Vagina (tissue), 2 donors: Measurements from ENCODE around the gene CYRIA. TPM values are rescaled to one million over a fixed set of nuclear protein-coding genes. Genes with fewer than 3 reads are reported as not detected.

Source experiments
- DNase-seq, 2 donors: peaks; one replicate each; pipeline ENCODE4 v3.0.0-alpha.2; 2017; ENCODE audit errors: extremely low spot score in 2 of 2
- H3K27ac ChIP-seq: fragments of 200-600 bp; sonication (generic); one replicate; pipeline ENCODE4 v1.5.1; 2019
- H3K27me3 ChIP-seq: fragments of 200-600 bp; sonication (generic); one replicate; pipeline ENCODE4 v1.5.1; 2019
- H3K36me3 ChIP-seq, 2 donors: fragments of 200-600 bp; sonication (generic); one replicate each; pipeline ENCODE4 v1.5.1; 2017 to 2019
- H3K4me1 ChIP-seq: fragments of 200-600 bp; sonication (generic); one replicate; pipeline ENCODE4 v1.5.1; 2019
- H3K4me3 ChIP-seq, 2 donors: fragments of 200-600 bp; sonication (generic); 1 replicate in 1 of 2; 2 replicates in 1 of 2; pipeline ENCODE4 v1.5.1; 2016 to 2019
- H3K9me3 ChIP-seq: fragments of 200-600 bp; sonication (generic); one replicate; pipeline ENCODE4 v1.5.1; 2019
- POLR2A ChIP-seq, 2 donors: fragments of 450-650 bp; IDR thresholded peaks; one replicate each; pipeline ENCODE4 v1.6.1; 2017; ENCODE audit warnings: antibody characterized with exemption in 2 of 2, mild to moderate bottlenecking in 2 of 2, moderate library complexity in 2 of 2
- POLR2AphosphoS5 ChIP-seq, 2 donors: sonication (generic); formaldehyde crosslinking; IDR thresholded peaks; one replicate each; pipeline ENCODE4 v1.9.0; 2017; ENCODE audit warnings: antibody characterized with exemption in 2 of 2, mild to moderate bottlenecking in 2 of 2, low read depth in 1 of 2; ENCODE audit not compliant: insufficient read depth in 1 of 2
- intact Hi-C: fragments of 100-400 bp; cut with DNase I; formaldehyde crosslinking; loops from one replicate; pipeline ENCODE4 v1.15.1; 2023
- total RNA-seq: library from RNA; depleted of rRNA; stranded (reverse); fragments of >200 nt; gene quantifications from one replicate; pipeline ENCODE4 v1.2.3, GENCODE V29; 2016
- TF ChIP-seq, protein P1 (sequence below), 3 experiments: fragments of 450-650 bp in 2 of 3; fragments of 200-600 bp in 1 of 3; sonication (generic) in 1 of 3; IDR thresholded peaks; one replicate each; pipeline ENCODE4 v1.5.1; 2017 to 2019; ENCODE audit warnings: antibody characterized with exemption in 3 of 3, mild to moderate bottlenecking in 2 of 3, moderate library complexity in 2 of 3

The CYRIA gene
- total RNA-seq, 1 donor from 2014 or later = 12.5 TPM

DNA sequence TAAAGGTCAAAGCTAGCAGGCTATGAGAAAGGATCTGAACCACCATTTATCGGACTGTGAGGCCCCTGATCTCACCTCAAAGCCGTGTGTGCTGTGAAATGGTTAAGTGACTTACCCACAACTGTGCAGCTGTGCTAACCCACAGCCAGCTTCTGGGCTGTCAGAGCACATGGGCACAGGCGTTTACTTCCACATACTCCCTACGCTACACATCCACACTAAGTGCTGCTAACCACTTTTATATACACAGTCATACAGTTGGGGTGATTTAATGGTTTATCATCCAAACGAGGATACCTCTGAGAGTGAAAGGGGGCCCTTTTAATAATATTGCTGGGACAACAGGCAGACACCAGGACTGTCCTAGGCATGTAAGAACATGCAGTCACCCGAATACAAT, 37.3 kb downstream of the CYRIA start:
- intact Hi-C loops = no loop called here
- H3K4me3 ChIP-seq = no peak overlapping the region

DNA sequence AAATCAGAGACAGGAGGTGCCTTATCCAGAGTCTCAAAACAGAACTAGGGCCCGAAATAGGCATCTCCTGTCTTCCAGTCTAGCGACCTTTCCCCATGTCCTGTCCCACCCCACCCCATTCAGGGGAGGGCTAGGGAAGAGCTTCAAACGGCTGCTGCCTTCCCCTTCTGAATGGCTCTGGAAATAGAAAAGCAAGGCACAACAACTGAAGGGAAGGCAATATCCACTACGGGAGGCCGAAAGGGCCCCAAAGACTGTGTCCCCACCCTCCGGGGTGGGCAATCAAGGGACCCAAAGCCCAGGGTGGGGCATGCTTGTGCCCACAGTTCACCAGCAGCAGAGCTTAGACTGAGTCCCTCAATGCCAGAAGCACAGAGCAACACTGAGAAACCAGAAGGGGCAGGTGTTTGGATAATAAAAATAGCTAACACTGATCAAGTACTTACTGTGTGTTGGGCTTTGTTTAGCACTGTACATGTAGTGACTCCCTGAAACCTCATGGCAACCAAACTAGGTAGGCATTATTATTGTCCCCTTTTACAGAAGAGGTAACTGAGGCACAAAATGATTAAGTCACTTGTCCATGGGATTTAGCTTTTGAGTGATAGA, 38.5 kb downstream of the CYRIA start:
- Histone ChIP-seq H3K36me3 (peaks cover 0 to 12% of the 10 kb centered on the region in 2 donors), H3K4me1 (peaks cover 77% of the 10 kb centered on the region), H3K27ac (peak overlapping the region; percentile 83), H3K27me3 (no peaks in the 10 kb centered on the region), H3K9me3 (no peaks in the 10 kb centered on the region), H3K4me3 (peak overlapping the region in 1 of 2 donors; percentile 23)
- TF ChIP-seq, protein P1, sequence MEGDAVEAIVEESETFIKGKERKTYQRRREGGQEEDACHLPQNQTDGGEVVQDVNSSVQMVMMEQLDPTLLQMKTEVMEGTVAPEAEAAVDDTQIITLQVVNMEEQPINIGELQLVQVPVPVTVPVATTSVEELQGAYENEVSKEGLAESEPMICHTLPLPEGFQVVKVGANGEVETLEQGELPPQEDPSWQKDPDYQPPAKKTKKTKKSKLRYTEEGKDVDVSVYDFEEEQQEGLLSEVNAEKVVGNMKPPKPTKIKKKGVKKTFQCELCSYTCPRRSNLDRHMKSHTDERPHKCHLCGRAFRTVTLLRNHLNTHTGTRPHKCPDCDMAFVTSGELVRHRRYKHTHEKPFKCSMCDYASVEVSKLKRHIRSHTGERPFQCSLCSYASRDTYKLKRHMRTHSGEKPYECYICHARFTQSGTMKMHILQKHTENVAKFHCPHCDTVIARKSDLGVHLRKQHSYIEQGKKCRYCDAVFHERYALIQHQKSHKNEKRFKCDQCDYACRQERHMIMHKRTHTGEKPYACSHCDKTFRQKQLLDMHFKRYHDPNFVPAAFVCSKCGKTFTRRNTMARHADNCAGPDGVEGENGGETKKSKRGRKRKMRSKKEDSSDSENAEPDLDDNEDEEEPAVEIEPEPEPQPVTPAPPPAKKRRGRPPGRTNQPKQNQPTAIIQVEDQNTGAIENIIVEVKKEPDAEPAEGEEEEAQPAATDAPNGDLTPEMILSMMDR (IDR thresholded peaks at IDR 0.05) = no peak
- TF ChIP-seq POLR2AphosphoS5 (IDR thresholded peaks at IDR 0.05; ENCODE audit: insufficient read depth in 1 of 2, low read depth in 1 of 2) = peak in 1 of 2 donors; percentile 1
- intact Hi-C loops = no loop called here
- no peak for DNase-seq

More for the DNA sequence above, 37.3 kb downstream of the CYRIA start:
- Histone ChIP-seq H3K4me1 (peaks cover 80% of the 10 kb centered on the region), H3K36me3 (no peaks in the 10 kb centered on the region), H3K27ac (no peak overlapping the region), H3K27me3 (no peaks in the 10 kb centered on the region), H3K9me3 (no peaks in the 10 kb centered on the region)
- DNase-seq = no peak
- TF ChIP-seq, protein P1 (IDR thresholded peaks at IDR 0.05) = no peak
- no peak for TF ChIP-seq POLR2AphosphoS5 (IDR thresholded peaks at IDR 0.05; ENCODE audit: insufficient read depth in 1 of 2, low read depth in 1 of 2)
- no peak for TF ChIP-seq POLR2A (IDR thresholded peaks at IDR 0.05)

DNA sequence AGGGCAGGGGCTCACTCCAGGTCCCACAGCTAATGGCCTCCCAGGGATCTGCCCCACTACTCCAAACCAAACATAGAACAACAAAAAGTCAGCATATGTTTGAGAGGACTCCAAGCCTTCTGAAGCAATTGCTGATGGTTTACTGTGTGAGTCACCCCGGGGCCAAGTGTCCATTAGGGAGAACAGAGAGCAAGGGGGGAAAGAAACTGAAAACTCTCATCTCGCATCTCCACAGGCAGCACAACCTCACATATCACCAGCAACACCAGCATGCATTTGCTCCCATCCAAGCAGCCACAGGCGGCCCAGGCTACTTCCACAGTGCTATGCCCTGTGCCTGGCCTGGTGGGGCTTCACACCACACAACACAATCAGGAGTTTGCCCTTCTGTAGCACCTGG, 39.1 kb downstream of the CYRIA start:
- Histone ChIP-seq H3K36me3 (peaks cover 0 to 12% of the 10 kb centered on the region in 2 donors), H3K27me3 (no peaks in the 10 kb centered on the region), H3K27ac (peak overlapping the region; percentile 83), H3K4me3 (peak overlapping the region in 1 of 2 donors; percentile 23), H3K9me3 (no peaks in the 10 kb centered on the region), H3K4me1 (peaks cover 76% of the 10 kb centered on the region)
- intact Hi-C loops = no loop called here
- DNase-seq = no peak
- TF ChIP-seq POLR2AphosphoS5 (IDR thresholded peaks at IDR 0.05; ENCODE audit: insufficient read depth in 1 of 2, low read depth in 1 of 2) = peak in 1 of 2 donors; percentile 37
- TF ChIP-seq POLR2A (IDR thresholded peaks at IDR 0.05) = no peak

DNA sequence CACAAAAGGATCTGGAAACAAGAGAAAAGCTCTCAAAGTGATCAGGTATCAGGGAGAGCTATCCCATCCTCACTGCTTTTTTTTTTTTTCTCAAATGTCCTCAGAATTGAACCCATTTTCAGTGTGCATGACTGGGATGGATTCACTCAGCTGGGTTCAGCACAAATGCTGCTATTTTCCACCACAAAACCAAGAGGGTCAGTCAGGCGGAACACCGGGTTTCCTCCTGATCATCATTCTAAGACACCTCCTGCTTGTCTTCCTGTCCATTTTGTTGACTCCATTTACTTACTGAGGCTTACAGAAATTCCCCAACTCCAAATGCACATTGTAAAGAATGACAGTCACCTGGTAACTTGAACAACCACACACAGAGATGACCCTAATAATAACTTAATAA, 39.9 kb downstream of the CYRIA start:
- Histone ChIP-seq H3K27me3 (no peaks in the 10 kb centered on the region), H3K4me1 (peaks cover 75% of the 10 kb centered on the region), H3K36me3 (peaks cover 0 to 12% of the 10 kb centered on the region in 2 donors), H3K9me3 (no peaks in the 10 kb centered on the region), H3K4me3 (no peak overlapping the region), H3K27ac (peak overlapping the region; percentile 83)
- no peak for DNase-seq
- intact Hi-C loops = no loop called here
- TF ChIP-seq POLR2A (IDR thresholded peaks at IDR 0.05) = no peak
- TF ChIP-seq POLR2AphosphoS5 (IDR thresholded peaks at IDR 0.05; ENCODE audit: insufficient read depth in 1 of 2, low read depth in 1 of 2) = no peak
- TF ChIP-seq, protein P1 (IDR thresholded peaks at IDR 0.05) = no peak

DNA sequence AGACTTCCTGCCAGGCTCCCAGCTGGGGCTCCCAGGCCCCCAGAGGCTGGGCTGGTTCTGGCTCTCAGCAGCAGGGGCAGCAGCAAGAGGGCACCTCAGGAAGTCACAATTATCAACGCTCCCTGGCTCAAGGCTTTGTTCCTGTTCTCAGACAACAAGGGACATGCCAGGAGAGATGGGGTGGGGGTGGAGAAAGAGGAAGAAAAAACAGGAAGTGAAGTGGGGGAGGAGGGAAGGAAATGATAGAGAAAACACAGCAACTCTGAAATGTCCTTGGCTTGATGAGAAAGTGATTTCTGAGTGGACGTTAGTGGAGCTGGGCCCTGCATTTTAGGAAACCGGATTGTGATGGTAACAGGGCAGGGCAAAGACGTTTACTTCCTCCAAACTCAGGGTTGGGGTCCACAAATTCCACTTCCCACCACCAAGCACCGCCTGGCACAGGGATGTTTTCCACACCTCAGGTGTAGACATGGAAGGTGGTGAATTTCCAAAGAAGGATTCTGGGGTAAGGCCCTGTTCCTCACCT, 40.4 kb downstream of the CYRIA start:
- peaks cover 0 to 12% of the 10 kb centered on the region in 2 donors for H3K36me3 ChIP-seq
- H3K4me1 ChIP-seq = peaks cover 78% of the 10 kb centered on the region
- DNase-seq = no peak
- no peaks in the 10 kb centered on the region for H3K9me3 ChIP-seq
- TF ChIP-seq, protein P1 (IDR thresholded peaks at IDR 0.05) = no peak
- TF ChIP-seq POLR2A (IDR thresholded peaks at IDR 0.05) (no peak), POLR2AphosphoS5 (IDR thresholded peaks at IDR 0.05; ENCODE audit: insufficient read depth in 1 of 2, low read depth in 1 of 2) (no peak)
- intact Hi-C loops = no loop called here
- peak overlapping the region; percentile 83 for H3K27ac ChIP-seq
- H3K27me3 ChIP-seq = no peaks in the 10 kb centered on the region
- no peak overlapping the region for H3K4me3 ChIP-seq
